HUDEP-2 (cell line): ENCODE measurements around the gene KRT31.
"Not testable (repeated sequence)": the region's sequence is repeated elsewhere in the genome, so short reads cannot be mapped to it uniquely, and the experiment has no call there.

Experiments used
- DNase-seq, 76 experiments: peaks; one replicate each; lab custom pipeline; 2025; ENCODE audit not compliant: unreplicated experiment in 76 of 76; lab: John Stamatoyannopoulos, UW

Gene KRT31

GRCh38 chr17:41347869-41348760, 49.3 kb downstream of the KRT31 start:
- DNase-seq: no peak

- not testable (repeated sequence) for DNase-seq
These were observed 51.0 kb downstream of the KRT31 start for GRCh38 chr17:41346421-41346820.

GRCh38 chr17:41345992-41346391, 51.4 kb downstream of the KRT31 start:
- DNase-seq: no peak
